PFSK-1 (cell line): Measurements from ENCODE around the gene PFDN5.

Source experiments
- FOXP2 ChIP-seq: optimal IDR thresholded peaks from 2 replicates; pipeline ENCODE3; 2011; ENCODE audit warnings: borderline replicate concordance, control low read depth, inconsistent platforms; ENCODE audit not compliant: insufficient read depth; ENCODE audit errors: extremely low read length, extremely low read depth
- POLR2AphosphoS5 ChIP-seq: IDR thresholded peaks from 2 replicates; pipeline ENCODE4 v1.6.1; 2012; ENCODE audit warnings: low read depth, mild to moderate bottlenecking, control low read depth, low read length, moderate library complexity
- SIN3A ChIP-seq: IDR thresholded peaks from 2 replicates; pipeline ENCODE4 v1.6.1; 2012; ENCODE audit warnings: mild to moderate bottlenecking, low read length, moderate library complexity, borderline replicate concordance; ENCODE audit not compliant: insufficient read depth
- TAF1 ChIP-seq: IDR thresholded peaks from 2 replicates; pipeline ENCODE4 v1.6.1; 2012; ENCODE audit warnings: low read length, control low read depth, borderline replicate concordance; ENCODE audit not compliant: insufficient read depth
- TF ChIP-seq, protein P1 (sequence below), 2 experiments: IDR thresholded peaks; 2 replicates each; pipeline versions ENCODE4 v1.6.1 to v1.8.0; 2011 to 2012; ENCODE audit warnings: low read depth in 2 of 2, low read length in 2 of 2, control low read depth in 1 of 2, inconsistent platforms in 1 of 2, mild to moderate bottlenecking in 1 of 2, moderate library complexity in 1 of 2; ENCODE audit not compliant: insufficient read depth in 1 of 2

PFDN5 gene

DNA sequence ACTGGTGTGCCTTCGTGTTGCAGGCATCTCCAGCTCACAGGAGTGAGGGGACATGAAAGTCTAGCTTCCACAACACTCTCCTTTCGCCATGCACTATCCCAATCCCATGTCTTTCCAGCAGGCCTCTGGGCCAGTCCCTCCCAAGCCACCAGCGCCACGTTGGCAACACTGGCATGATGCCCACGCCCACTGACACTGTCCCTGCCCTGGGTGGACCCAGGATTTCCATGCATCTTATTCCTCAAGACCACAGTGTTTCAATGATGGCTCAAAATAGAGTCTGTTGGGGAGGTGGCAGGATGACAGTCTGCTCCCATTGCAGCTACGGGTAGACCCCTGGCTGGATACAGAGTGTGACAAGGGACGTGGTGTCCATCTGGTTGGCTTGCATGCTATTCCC is 38.5 kb downstream of the PFDN5 start:
- TF ChIP-seq SIN3A (no peak), TAF1 (no peak)
- TF ChIP-seq, protein P1, sequence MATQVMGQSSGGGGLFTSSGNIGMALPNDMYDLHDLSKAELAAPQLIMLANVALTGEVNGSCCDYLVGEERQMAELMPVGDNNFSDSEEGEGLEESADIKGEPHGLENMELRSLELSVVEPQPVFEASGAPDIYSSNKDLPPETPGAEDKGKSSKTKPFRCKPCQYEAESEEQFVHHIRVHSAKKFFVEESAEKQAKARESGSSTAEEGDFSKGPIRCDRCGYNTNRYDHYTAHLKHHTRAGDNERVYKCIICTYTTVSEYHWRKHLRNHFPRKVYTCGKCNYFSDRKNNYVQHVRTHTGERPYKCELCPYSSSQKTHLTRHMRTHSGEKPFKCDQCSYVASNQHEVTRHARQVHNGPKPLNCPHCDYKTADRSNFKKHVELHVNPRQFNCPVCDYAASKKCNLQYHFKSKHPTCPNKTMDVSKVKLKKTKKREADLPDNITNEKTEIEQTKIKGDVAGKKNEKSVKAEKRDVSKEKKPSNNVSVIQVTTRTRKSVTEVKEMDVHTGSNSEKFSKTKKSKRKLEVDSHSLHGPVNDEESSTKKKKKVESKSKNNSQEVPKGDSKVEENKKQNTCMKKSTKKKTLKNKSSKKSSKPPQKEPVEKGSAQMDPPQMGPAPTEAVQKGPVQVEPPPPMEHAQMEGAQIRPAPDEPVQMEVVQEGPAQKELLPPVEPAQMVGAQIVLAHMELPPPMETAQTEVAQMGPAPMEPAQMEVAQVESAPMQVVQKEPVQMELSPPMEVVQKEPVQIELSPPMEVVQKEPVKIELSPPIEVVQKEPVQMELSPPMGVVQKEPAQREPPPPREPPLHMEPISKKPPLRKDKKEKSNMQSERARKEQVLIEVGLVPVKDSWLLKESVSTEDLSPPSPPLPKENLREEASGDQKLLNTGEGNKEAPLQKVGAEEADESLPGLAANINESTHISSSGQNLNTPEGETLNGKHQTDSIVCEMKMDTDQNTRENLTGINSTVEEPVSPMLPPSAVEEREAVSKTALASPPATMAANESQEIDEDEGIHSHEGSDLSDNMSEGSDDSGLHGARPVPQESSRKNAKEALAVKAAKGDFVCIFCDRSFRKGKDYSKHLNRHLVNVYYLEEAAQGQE (IDR thresholded peaks at IDR 0.05; ENCODE audit: insufficient read depth in 1 of 2, low read depth in 2 of 2, low read length in 2 of 2) = no peak

DNA sequence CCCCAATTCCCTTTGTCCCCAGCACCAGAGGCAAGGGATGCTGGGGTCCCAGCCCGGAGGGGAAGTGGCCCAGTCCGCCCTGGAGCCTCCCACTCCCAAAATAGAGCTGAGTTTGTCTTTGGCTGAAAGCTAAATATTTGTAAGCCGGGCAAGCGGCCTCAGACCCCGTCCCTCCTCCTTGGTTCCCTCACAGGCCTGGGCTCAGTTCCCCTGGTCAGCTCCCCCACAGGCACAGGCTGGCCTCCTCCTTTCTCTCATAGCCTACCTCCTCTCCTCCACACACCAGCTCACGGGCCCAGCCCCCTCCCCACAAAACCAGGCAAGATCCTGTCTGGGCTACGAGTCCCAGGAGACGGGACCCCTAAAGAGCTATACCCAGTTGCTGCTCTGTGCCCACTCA is 39.5 kb downstream of the PFDN5 start:
- TF ChIP-seq FOXP2 (no peak), SIN3A (no peak), POLR2AphosphoS5 (no peak), TAF1 (no peak)
- TF ChIP-seq, protein P1 (IDR thresholded peaks at IDR 0.05; ENCODE audit: insufficient read depth in 1 of 2, low read depth in 2 of 2, low read length in 2 of 2) = no peak

GRCh38 chr12:53336181-53336681 is 40.9 kb downstream of the PFDN5 start, which contains the start of gene SP7:
SP7 (minus strand) TSS chr12:53336354; CDS start chr12:53335646, 708 bp downstream.
- TF ChIP-seq, protein P1 (IDR thresholded peaks at IDR 0.05; ENCODE audit: insufficient read depth in 1 of 2, low read depth in 2 of 2, low read length in 2 of 2) = no peak
- TF ChIP-seq TAF1 (no peak), FOXP2 (no peak), POLR2AphosphoS5 (no peak), SIN3A (no peak)

DNA sequence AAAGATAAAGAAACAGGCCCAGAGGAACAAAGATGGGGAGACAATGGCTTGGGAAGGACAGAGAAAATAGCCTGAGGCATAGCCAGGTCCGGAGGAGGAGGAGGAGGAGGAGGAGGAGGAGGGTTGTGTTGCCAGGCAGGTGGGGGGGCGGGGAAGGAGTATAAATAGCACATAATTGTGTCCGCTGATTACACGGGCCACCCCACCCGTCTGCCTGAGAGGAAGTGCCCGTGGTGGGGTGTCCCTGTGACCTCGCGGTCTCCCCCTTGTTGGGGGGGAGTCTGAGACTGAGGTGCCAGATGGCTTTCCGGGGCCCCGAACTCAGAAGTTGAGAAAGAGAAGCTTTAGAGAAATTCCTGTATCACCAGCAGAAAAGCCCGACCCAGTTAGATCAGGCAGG is 42.7 kb downstream of the PFDN5 start:
- TF ChIP-seq POLR2AphosphoS5 = no peak
- TF ChIP-seq SIN3A = no peak
- no peak for TF ChIP-seq TAF1
- TF ChIP-seq FOXP2 = no peak
- TF ChIP-seq, protein P1 (IDR thresholded peaks at IDR 0.05; ENCODE audit: insufficient read depth in 1 of 2, low read depth in 2 of 2, low read length in 2 of 2) = no peak

DNA sequence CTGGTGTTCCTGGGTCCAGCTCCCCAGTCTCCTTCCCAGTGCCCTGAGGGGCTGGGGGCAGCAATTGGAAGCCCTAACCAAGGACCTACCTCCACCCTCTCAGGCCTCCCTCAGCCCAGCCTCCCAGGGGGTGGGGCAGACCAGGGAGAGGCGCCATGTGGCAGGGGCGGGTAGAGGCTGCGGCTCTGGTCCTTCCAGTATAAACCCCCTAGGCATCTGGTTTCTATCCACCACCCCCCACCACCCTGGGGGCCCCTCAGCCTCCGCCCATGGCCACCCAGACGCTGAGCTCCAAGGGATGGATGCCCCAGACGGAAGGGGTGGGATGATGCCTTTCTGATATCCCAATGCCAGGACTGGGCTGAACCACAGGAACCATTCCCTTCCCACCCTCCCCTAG is 43.6 kb downstream of the PFDN5 start:
- TF ChIP-seq SIN3A (no peak), POLR2AphosphoS5 (no peak), TAF1 (no peak), FOXP2 (no peak)
- TF ChIP-seq, protein P1 (IDR thresholded peaks at IDR 0.05; ENCODE audit: insufficient read depth in 1 of 2, low read depth in 2 of 2, low read length in 2 of 2) = no peak
